Measurements from ENCODE around the gene MARK3.

Gene MARK3

GRCh38 chr14:103541709-103542604 is 156.7 kb downstream of the MARK3 start:
- no peak for DNase-seq

GRCh38 chr14:103542605-103543088 is 157.4 kb downstream of the MARK3 start:
- peak; percentile 56 for DNase-seq

- DNase-seq, result no peak
Observed at GRCh38 chr14:103543140-103543539, 157.9 kb downstream of the MARK3 start.

GRCh38 chr14:103543721-103544387 is 158.6 kb downstream of the MARK3 start:
- no peak for DNase-seq

DNA sequence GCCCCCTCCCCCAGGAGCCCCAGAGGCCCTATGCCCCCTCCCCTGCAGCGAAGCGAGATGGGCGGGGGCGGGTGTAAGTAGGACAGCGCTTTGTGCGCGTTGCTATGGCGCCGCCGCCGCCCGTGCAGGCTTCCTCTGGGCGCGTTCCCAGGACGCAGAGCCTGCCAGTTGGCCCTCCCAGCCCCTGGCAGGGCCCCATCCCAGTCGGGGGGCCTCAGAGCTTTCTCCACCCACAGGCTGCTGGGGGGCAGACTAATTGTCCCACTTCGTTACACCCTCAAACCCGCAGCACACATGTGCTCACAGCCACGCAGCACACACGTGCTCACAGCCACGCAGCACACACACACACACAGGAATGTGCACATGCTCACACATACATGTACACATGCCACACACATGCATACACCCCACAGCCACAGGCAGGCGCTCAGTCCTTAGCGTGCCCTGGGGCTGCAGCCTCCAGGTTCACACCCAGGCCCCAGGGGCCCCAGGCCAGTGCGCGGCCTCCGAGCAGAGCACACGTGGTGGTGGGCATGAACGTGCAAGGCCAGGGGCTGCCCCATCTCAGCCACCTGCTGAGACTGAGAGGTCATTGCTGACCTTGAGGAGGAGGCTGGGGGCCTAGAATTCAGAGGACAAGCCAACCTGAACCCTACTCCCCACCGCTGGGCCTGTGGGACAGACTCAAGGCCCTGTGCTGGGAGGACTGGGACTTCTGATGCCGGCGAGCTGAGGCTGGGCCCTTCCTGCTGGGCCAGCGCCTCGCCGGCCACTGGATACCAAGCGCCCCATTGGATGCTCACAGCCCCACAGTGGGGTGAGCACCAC is 159.4 kb downstream of the MARK3 start:
- DNase-seq, result no peak

DNA sequence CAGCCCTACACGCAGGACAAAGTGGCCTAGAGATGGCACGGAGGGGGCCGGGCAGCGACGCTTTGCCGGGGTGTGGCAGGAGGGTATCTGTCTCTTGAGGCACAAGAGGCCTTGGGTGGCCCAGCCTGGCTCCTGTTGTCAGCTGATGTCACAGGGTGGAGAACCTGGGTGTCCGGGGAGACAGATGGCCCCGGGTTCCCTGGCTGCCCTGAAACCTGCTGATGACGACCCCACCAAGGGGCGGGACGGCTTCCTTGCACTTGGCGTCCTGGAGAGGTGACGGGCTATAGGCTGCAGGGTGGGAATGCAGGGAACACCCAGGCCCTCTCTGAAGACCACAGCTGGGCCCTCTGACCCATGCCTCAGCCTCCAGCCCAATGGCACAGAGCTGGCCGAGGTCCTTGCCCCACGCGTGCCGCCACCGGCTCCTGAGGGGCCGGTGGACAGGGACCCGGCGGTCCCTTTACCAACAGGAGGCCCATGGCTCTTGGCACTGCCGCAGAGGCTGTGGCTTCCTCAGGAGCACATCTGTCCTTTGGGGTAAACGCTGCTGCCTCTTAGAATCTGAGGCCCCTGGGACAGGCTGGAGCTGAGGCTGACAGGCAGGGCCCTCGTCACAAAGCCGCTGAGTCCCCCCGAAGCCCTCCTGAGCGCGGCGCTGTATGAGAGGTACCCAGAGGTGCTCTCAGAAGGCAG is 160.2 kb downstream of the MARK3 start:
- no peak for DNase-seq

DNA sequence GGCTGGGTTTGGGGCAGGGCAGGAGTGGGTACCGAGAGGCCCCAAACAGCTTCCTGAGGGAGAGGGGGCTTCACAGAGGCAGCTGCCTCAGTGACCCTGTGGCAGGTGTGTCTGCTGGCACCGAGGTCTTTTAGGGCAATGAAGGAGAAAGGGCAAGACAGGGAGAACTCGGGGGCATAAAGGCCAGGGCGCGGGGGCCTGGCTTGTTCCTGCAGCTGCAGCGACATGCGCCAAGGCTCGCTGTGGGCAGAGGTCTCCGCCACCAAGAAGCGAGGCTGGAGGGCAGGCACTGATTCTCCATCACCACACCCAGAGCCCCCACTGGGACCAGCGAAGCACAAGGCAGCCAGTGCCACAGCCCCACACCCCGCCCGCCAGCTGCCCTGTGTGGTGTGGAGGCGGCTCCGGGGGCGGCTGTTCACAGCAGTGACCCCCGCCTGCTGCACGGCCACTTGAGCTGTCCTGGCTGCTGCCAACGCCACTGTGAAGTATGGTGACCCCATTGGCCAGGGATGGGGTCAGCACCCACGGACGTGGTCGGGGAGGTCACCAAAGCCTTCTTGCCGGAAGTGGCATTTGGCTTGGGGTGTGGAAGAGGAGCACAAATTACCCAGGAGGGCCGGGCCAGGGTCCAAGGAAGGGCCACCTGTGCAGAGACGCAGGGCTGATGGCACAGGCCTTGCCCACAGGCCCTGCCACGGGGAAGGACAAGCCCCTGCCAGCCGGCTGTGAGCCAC is 160.9 kb downstream of the MARK3 start:
- no peak for DNase-seq

- DNase-seq, result peak; percentile 33
Observed at GRCh38 chr14:103546652-103547454, 161.6 kb downstream of the MARK3 start.

DNA sequence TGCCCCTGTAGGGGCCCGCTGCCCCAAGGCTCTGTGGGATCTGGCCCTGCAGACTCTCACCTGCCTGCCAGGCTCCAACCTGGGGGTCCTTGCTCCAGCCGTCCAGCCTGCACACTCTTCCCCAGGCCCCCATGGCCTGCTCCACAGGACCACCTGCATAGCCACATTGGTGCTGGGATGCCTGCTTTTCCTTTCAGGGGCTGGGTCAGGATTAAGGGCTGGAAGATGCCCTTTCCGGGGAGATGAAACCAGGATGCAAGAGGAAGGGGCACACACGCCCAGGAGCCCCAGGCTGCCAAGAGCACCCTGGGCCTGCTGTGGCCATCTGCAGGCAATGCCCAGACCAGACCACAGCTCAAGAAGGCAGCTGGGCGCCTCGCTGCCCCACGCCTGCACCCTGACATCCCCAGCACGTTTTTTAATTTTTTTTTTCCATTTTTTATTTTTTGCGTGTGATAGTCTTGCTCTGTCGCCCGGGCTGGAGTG is 162.3 kb downstream of the MARK3 start:
- no peak for DNase-seq

GRCh38 chr14:103547941-103548462 is 162.8 kb downstream of the MARK3 start:
- DNase-seq, result no peak

DNA sequence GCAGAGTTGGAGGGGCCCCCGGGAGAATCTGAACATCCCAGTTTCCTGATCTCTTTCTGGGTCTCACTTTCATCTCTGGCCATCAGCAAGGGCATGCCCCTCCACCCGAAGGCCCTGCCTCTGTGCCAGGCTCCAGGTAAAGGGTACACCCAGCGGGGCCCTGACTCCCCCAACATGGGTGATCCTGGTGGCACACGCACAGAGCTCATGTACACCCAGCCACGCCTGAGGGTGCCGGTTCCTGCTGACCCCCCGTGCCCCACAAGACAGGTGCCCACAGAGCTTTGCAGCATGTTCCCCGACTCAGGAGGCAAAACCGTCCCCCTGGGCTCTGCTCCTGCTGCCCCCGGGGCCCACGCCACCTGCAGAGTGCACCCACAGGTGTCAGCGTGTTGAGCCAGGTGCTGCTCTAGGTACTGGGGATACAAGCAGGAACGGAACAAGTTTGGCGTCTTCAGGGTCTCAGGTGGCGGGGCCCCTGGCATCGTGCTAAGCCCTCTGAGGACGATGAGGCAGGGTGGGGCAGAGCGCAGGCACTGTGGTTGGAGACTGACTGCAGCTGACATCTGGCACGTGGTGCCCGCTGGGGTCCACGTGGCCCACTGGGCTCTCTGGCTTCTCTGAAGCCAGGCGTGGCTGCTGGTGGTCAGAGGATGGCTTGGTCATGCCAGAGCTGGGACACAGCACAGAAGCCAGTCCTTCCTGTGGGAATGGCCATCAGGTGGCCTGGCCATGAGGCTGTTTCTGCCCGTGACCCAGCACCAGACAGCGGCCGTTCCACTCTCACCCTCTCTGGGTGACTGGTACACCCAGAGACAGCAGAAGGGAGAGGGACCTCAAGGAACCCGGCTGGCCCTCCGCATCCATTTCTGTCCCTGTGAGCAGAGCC is 163.5 kb downstream of the MARK3 start:
- no peak for DNase-seq

GRCh38 chr14:103549361-103550311 is 164.4 kb downstream of the MARK3 start:
- no peak for DNase-seq

DNA sequence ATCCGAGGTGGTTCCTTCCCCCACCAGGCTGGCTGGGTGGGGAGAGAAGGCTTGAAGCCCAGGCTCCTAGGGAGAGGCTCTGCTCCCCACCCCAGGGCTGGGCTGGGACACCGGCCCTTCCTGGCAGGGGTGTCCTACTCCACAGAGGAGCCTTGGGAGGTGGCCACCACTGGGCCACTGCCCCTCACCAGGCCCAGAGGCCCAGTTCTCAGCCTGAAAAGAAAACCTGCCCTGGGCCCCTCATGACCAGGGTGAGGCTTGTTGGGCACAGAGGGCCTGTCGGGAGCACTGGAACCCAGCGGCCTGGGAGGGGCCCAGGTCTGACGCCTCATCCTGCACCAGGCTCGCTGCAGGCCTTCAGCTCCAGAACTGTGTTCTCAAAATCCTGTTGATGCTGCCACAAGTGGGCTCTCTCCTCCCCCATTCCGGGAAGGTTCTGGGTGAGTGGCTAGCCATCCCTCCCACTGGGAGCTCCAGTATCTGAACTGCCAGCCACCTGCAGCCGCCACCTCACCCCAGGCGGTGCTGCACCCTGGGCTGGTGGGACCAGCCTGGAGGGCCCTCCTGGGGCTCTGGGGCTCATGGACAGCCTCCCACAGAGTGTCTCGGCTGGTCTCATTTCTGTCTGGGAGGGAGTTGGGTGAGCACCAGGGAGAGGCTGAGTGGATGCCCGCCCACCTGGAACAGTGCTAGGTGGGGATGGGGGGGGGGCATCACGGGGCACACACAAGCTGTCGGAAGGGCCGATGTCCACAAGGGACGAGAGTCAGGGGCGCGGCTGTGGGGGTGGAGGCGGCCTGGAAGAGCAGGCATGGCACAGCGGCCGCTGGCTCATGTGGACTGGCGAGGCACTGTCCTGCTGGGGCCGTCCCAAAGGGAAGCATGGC is 165.5 kb downstream of the MARK3 start:
- no peak for DNase-seq

GRCh38 chr14:103551338-103551762 is 166.1 kb downstream of the MARK3 start:
- DNase-seq, result no peak

DNA sequence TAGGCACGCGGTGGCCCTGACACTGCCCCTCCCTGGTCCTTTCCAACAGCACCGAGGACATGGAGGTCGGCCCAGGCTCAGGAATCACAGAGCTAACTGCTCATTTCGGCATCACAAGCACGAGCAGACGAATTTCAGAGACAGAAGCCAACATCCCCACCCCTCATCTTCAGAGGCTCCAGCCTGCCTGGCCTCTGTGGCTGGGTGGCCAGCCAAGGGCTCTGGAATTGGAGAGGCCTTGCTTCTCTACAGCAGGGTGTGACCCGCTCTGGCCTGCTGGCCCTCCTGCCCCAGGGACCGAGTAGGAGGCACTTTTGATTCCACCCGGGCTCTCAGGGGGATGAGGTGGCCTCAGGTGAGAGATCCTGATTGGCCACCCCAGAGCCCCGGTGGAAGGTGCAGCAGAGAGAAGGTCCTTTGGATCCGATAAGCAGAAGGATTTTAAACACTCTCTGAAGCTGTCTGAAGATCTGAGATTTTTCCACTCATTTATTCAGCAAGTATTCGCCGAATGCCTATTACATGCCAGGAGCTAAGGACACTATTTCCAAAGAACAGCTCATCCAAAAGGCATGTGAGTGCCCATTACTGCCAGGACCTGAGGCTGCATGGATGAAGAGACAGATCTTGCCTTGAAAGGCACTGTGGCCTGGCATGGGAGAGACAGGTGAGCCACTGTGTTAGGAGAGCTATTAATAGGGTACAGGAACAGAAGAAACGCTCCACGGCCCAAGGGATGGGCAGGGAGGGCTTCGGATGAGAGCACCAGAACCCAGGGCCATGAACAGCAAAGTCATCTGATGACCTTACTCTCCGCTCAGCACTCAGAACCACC is 167.0 kb downstream of the MARK3 start:
- DNase-seq, result no peak

- no peak for DNase-seq
Observed at GRCh38 chr14:103552846-103553210, 167.6 kb downstream of the MARK3 start.
